ENCODE measurements around the gene PLEKHO2.

Gene PLEKHO2

GRCh38 chr15:64825431-64826294 lies 16.1 kb upstream of the PLEKHO2 start, which contains the start of gene PIF1:
Gene PIF1, minus strand, starts transcription at chr15:64825647. Its CDS starts 1,312 bp downstream, at chr15:64824335.
- FAIRE-seq = peak; percentile 91

GRCh38 chr15:64828985-64829384 lies 12.7 kb upstream of the PLEKHO2 start:
- FAIRE-seq = no peak

- no peak for FAIRE-seq
Observed at GRCh38 chr15:64833690-64834089, 8.0 kb upstream of the PLEKHO2 start.

- FAIRE-seq = no peak
Observed at GRCh38 chr15:64836023-64836536, 5.6 kb upstream of the PLEKHO2 start.

GRCh38 chr15:64837502-64837901 lies 4.2 kb upstream of the PLEKHO2 start:
- no peak for FAIRE-seq

GRCh38 chr15:64841060-64841343 lies 713 bp upstream of the PLEKHO2 start:
- no peak for FAIRE-seq

- no peak for FAIRE-seq
Observed at GRCh38 chr15:64842096-64842939, 603 bp downstream of the PLEKHO2 start.

GRCh38 chr15:64842986-64843561 lies 1.4 kb downstream of the PLEKHO2 start:
- FAIRE-seq = no peak

GRCh38 chr15:64843991-64844390 lies 2.3 kb downstream of the PLEKHO2 start:
- FAIRE-seq = no peak

- no peak for FAIRE-seq
Observed at GRCh38 chr15:64844576-64845145, 2.9 kb downstream of the PLEKHO2 start.

- no peak for FAIRE-seq
Observed at GRCh38 chr15:64845183-64845611, 3.5 kb downstream of the PLEKHO2 start.

- FAIRE-seq = no peak
Observed at GRCh38 chr15:64845831-64846595, 4.3 kb downstream of the PLEKHO2 start.

GRCh38 chr15:64847016-64847415 lies 5.3 kb downstream of the PLEKHO2 start:
- no peak for FAIRE-seq

- no peak for FAIRE-seq
Observed at GRCh38 chr15:64847448-64847847, 5.7 kb downstream of the PLEKHO2 start.

- no peak for FAIRE-seq
Observed at GRCh38 chr15:64847876-64848716, 6.4 kb downstream of the PLEKHO2 start.

- FAIRE-seq = no peak
Observed at GRCh38 chr15:64850778-64851502, 9.2 kb downstream of the PLEKHO2 start.

GRCh38 chr15:64851503-64851840 lies 9.8 kb downstream of the PLEKHO2 start:
- FAIRE-seq = no peak

GRCh38 chr15:64854041-64854440 lies 12.3 kb downstream of the PLEKHO2 start:
- FAIRE-seq = no peak

GRCh38 chr15:64854526-64854925 lies 12.8 kb downstream of the PLEKHO2 start:
- no peak for FAIRE-seq

GRCh38 chr15:64855205-64855975 lies 13.7 kb downstream of the PLEKHO2 start:
- FAIRE-seq = no peak

All from endometrium (tissue), 2 donors.